NCI-H524 (cell line): Measurements from ENCODE around the gene ENGASE.

Source experiments
- DNase-seq, 2 experiments: peaks; one replicate each; lab custom pipeline; 2025; lab: John Stamatoyannopoulos, UW

The ENGASE gene

DNA sequence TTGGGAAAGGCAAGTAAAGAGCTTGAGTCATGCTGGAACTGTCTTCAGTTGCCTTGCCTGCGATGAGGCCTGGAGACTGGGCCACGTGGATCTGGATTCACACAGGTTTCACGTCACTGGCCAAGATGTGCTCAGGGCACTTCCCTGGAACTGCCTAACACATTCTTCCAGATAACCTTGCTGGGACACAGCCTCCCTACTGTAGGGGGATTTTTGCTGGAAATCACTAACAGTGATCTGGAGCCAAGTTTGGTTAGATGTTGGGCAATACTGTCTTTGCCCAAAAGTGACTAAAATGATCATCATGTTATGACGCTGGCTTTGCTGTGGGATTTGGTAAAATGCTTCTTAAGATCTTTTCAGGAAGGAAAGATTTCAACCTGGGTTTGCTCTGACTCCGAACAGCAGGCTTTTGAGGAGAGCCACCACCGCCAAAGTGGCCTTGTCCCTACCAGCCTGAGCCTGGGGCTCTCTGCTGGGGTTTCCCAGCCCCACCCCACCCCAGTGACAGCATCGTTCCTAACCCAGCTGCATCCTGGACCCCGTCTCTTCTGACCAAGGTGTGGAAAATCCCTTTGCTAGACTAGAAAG is 36.0 kb upstream of the ENGASE start:
- no peak for DNase-seq

DNA sequence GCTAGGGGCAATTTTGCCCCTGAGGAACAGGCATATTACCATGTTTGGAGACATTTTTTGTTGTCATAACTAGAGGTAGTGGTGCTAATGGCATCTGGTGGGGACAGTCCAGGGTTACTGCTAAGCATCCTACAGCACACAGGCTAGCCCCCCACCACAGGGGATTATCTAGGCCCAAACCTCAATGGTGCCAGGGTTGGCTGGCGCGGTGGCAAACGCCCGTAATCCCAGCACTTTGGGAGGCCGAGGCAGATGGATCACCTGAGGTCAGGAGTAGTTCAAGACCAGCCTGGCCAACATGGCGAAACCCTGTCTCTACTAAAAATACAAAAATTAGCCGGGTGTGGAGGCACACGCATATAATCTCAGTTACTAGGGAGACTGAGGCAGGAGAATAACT is 35.5 kb upstream of the ENGASE start:
- DNase-seq: no peak

DNA sequence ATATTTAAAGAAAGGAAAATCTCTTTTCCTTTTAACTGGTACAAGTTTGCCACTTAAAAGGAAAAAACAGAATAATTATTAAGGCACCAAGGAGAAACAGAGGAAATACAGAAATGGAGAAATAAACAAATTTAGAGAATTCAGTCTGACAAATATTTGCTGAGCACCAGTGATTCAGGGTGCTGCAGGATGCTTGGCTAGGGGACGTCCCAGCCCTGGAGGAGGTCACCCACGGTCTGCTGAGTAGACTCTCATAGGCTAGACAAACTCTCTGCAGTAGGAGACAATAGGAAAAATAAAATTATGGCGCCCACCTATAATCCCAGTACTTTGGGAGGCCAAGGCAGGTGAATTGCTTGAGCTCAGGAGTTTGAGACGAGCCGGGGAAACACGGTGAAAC is 34.7 kb upstream of the ENGASE start:
- no peak for DNase-seq

DNA sequence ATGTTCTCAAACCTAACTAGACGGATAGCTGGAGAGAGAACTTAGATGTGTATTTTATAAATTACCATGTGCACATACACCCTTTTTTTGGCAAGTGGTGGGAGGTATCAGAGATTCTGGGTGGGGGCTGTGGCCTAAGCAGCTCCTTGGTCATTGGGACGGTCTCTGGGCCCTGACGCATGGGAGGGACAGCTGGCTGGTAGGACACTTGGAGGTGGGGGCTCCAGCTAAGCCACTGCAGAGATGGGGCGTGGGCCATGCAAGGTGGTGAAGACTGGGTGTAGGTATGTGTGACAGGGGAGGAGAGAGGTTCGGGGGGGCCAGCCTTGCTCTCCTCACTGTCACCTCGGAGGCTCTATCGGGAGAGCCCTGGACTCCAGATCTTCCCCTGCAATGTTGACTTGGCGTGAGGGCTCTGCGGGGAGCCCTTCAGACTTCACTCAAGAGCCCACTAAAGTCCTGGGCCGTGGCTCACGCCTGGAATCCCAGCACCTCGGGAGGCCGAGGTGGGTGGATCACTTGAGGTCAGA is 33.5 kb upstream of the ENGASE start:
- no peak for DNase-seq

DNA sequence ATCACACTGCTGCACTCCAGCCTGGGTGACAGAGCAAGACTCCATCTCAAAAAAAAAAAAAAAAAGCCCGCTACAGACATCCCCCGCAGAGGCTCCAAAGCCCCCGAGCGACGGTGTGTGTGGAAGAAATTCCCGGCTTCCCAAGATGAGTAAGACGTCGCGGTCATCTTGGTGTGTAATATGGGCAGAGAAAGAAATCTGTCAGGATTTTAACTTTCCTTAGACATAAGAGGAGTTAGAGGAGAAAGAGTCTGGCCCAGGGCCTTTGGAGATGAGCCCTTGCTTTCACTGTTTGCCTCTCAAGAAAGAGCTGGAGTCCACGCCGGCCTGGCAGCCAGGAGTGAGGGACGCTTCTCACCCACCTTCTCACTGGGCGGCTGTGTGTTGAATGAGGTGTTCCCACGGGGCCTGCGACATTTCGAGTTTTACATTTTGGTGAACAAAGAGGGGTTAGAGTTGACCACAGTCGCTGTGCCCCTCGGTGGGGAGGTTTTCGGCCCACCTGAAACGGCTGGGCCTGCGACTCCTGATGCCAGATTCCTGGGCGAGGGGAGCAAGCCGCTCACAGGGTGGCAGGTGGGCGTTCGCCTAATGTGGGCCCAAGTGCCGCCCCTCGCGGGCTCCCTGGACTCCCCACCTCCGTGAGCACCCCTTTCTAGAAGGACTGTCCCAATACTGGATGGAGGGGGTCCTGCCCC is 32.8 kb upstream of the ENGASE start:
- no peak for DNase-seq

DNA sequence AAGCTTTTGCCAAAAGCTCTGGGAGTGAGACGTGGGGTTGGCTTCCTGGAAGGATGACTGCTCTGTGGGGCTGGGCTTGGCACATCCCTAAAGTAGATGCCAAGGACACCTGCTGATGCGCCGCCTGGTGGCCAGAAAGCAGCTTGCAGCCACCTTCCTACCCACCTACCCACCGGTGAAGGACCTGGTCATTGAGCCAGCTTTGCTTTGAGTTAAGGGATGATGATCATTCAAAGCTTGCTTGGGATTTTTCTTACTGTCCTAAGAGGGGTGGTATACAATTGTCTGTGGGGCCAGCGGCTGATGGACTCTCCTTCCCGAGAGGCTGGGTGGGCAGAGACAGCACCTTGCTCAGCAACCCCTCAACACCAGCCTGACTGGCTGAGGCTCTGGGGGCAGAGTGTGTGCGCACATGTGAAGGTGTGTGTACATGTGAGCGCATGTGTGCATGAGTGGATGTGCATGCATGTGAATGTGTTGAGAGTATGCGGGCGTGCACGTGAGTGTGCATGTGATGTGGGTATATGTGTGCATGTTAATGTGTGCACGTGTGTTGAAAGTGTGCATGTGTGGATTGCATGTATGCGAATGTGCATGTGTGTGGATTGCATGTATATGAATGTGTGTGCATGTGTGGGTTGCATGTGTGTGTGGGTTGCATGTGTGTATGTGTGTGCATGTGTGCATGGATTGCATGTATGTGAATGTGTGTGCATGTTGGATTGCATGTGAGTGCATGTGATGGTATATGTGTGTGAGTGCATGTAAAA is 32.0 kb upstream of the ENGASE start:
- DNase-seq: peak; percentile 58 to 84

DNA sequence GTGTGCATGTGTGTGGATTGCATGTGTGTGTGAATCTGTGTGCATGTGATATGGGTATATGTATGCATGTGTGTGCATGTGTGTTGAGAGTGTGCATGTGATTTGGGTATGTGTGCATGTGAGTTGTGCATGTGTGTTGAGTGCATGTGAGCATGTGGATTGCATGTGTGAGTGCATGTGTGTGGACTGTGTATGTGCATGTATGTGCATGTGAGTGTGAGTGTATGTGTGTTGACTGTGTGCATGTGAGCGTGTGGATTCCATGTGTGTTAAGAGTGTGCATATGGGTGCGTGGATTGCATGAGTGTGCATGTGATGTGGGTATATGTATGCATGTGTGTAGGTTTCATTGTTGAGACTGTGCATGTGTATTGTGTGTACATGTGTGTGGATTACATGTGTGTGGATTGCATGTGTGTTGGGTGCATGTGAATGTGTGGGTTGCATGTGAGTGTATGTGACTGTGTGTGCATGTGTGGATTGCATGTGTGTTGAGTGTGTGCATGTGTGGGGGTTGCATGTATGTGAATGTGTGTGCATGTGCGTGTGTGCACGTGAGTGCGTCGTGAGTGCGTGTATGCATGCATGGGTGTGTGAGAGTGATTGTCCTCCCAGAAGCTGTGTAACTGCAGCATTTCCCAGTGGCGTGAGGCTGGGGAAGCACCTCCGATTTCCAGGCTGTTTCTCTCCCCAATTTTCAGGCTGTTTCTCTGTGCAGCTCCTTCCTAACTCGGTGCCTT is 31.3 kb upstream of the ENGASE start:
- no peak for DNase-seq

DNA sequence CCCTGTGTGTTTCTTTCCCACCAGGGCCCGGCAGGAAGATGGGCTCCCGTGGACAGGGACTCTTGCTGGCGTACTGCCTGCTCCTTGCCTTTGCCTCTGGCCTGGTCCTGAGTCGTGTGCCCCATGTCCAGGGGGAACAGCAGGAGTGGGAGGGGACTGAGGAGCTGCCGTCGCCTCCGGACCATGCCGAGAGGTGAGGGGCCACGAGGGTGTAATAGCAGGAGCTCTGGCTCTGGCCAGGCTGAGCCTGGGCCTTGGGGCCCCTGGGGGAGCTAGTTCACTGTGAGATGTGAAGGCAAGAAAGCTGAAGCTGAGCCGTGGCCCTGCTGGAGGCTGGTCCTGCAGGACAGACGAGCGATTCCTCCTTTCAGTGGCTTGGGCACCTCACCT is 30.7 kb upstream of the ENGASE start:
- DNase-seq: no peak

DNA sequence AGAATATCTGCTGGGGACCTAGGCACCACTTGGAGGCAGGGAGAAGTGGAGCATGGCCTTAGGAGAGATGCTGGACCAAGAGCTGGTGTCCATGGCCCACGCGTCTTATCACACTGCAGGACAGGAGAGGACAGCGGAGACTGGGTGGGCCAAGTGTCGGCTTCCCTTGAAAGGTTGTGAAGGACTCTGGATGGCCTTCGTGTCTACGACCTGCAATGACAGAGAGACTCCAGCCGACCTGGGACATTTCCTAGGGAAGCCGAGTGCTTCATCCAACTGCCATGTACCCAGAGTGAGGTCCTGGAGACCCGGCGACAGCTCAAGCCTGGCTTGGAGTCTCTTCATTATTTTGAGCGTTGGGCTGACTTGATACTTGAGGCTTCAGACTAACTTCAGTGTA is 30.2 kb upstream of the ENGASE start:
- no peak for DNase-seq

DNA sequence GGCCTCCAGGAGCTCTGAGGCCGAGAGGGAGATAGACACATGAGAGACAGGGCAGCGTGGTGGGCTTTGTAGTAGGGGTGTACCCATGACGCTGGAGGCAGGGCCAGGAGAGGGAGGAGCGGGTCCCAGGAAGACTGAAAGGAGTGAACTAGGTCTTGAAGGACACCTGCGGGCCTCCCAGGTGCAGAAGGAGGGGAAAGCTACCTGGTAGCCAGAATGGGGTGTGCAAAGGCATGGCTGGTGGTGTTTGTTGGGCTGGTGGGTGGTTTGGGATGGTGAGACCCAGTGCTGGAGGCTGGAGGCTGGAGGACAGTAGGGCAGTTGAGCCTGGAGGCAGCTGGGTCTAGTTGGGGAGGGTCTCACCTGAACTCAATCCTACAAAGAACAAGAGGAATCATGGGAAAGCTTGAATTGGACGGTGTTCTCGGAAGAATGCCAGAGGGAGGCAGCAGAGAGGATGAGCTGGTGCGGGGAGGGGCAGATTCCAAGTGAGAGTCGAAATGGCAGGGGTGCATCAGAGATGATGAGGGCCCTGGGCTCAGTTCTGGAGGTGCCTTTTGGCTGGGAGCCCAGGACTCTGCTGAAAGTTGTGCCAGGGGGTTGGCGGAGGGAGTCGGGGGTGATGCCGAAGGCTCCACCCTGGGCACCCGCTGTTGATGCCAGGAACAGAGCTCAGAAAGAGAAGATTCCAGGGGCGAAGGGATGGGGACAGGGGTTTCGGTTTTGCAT is 29.5 kb upstream of the ENGASE start:
- no peak for DNase-seq

DNA sequence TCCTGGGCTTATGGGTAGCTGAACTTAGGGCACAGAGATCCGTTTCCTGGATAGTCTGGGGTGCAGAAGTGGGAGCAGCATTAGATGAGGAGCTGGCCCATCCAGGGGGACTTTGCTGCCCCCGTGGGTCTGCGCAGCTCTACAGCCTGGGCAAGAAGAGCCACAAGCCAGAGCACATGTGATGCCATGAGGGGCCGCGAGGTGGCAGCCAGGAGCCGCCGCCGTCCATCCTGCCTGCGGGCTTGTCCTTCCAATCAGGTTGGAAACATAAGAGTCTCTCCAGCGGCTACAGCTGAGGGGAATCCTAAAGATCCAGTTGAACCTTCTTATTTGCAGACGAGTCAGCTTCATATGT is 28.8 kb upstream of the ENGASE start:
- peak; percentile 81 to 91 for DNase-seq

DNA sequence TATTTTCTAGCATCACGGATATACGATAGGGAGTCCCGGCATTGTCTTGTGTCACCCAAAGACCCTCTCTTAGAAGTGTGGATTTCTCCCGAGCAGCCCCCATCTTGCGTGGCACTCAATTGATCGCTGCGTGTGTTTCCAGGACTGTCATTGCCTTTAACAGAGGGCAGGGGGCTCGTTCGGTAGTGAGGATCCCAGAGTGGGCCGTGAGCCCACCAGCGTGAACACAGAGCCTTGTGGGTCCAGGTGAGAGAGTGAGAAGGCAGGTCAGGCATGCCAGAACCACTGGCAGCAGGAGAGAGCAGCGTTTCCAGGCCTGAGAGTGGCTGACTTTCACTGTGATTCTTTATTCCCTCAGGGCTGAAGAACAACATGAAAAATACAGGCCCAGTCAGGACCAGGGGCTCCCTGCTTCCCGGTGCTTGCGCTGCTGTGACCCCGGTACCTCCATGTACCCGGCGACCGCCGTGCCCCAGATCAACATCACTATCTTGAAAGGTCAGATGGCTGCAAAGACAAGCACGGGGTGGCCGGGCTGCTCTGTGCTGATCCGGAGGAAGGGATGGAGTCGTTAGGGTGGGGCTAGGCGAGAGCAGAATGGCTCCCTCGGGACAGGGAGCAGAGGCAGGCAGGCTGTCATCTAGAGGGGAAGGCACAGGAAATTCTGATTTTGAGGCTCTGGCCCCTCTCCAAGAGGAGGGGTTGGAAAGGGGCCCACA is 28.3 kb upstream of the ENGASE start:
- peak; percentile 82 to 89 for DNase-seq

DNA sequence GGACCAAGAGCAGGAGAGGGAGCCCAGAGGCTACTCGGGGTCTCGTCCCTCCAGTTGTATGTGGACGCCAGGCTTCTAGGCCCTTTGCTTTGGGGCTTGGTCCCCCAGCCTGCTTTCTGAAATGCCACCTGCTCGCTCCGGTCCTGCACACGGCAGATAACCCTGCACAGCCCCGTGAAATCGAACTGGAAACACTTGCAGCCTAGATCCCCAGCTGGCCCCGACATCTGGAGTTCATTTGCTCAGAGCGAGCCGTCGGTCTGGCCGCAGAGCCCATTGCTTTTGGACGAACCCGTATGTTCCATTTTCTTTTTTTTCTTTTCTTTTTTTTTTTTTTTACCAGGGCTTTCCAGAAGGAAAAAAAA is 27.7 kb upstream of the ENGASE start:
- peak; percentile 91 to 97 for DNase-seq

DNA sequence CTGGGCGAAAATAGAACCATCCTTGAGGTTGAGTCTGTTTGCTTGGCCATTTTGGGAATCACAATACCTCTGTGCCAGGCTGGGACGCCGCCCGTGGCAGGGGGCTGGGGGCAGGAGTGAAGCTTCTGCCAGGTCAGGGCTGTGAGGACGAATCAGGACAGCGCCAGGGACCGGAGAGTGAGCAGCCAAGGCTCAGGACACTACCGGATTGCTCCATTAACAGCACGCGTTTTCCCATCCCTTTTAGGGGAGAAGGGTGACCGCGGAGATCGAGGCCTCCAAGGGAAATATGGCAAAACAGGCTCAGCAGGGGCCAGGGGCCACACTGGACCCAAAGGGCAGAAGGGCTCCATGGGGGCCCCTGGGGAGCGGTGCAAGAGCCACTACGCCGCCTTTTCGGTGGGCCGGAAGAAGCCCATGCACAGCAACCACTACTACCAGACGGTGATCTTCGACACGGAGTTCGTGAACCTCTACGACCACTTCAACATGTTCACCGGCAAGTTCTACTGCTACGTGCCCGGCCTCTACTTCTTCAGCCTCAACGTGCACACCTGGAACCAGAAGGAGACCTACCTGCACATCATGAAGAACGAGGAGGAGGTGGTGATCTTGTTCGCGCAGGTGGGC is 27.2 kb upstream of the ENGASE start:
- no peak for DNase-seq

DNA sequence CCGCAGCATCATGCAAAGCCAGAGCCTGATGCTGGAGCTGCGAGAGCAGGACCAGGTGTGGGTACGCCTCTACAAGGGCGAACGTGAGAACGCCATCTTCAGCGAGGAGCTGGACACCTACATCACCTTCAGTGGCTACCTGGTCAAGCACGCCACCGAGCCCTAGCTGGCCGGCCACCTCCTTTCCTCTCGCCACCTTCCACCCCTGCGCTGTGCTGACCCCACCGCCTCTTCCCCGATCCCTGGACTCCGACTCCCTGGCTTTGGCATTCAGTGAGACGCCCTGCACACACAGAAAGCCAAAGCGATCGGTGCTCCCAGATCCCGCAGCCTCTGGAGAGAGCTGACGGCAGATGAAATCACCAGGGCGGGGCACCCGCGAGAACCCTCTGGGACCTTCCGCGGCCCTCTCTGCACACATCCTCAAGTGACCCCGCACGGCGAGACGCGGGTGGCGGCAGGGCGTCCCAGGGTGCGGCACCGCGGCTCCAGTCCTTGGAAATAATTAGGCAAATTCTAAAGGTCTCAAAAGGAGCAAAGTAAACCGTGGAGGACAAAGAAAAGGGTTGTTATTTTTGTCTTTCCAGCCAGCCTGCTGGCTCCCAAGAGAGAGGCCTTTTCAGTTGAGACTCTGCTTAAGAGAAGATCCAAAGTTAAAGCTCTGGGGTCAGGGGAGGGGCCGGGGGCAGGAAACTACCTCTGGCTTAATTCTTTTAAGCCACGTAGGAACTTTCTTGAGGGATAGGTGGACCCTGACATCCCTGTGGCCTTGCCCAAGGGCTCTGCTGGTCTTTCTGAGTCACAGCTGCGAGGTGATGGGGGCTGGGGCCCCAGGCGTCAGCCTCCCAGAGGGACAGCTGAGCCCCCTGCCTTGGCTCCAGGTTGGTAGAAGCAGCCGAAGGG is 26.4 kb upstream of the ENGASE start:
- no peak for DNase-seq

DNA sequence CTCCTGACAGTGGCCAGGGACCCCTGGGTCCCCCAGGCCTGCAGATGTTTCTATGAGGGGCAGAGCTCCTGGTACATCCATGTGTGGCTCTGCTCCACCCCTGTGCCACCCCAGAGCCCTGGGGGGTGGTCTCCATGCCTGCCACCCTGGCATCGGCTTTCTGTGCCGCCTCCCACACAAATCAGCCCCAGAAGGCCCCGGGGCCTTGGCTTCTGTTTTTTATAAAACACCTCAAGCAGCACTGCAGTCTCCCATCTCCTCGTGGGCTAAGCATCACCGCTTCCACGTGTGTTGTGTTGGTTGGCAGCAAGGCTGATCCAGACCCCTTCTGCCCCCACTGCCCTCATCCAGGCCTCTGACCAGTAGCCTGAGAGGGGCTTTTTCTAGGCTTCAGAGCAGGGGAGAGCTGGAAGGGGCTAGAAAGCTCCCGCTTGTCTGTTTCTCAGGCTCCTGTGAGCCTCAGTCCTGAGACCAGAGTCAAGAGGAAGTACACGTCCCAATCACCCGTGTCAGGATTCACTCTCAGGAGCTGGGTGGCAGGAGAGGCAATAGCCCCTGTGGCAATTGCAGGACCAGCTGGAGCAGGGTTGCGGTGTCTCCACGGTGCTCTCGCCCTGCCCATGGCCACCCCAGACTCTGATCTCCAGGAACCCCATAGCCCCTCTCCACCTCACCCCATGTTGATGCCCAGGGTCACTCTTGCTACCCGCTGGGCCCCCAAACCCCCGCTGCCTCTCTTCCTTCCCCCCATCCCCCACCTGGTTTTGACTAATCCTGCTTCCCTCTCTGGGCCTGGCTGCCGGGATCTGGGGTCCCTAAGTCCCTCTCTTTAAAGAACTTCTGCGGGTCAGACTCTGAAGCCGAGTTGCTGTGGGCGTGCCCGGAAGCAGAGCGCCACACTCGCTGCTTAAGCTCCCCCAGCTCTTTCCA is 25.5 kb upstream of the ENGASE start:
- no peak for DNase-seq

DNA sequence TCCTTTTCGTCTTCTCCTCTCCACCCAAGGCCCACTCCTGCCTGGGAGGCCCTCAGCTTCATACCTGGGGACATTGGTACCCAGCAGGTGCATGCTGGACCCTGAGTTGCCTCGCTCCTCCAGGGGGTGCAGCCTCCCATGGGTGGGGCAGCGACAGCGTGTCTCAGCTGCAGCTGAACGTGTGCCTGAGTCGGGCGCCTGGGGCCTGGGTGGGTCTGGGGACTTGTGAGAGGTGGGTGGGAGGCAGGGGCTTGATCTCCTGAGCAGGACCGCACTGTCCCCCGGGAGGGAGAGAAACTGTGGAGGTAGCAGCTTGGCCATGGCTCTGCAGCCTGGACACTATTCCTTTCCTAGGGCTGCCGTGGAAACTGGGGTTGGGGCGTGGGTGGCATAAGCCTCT is 24.8 kb upstream of the ENGASE start:
- DNase-seq: no peak

DNA sequence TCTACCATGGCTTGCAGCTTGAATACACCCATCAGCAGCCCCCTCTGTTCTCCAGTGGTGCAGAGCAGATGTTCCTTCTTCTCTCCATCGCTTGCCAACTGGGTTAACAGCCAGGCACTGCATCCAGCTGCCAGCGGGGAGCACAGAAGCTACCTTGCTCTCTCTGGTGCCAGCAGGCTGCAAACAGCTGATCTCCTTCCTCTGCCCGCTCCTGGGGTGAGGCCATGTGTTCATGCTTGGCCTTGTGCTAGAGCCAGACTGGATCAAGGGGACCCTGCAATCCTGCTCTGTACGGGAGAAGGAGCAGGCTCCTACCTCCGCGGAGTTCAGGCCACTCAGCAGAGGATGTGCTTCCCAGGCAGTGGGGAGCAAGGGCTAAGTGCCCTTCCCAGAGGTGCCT is 24.1 kb upstream of the ENGASE start:
- peak in 1 of 2 experiments; percentile 68 for DNase-seq

DNA sequence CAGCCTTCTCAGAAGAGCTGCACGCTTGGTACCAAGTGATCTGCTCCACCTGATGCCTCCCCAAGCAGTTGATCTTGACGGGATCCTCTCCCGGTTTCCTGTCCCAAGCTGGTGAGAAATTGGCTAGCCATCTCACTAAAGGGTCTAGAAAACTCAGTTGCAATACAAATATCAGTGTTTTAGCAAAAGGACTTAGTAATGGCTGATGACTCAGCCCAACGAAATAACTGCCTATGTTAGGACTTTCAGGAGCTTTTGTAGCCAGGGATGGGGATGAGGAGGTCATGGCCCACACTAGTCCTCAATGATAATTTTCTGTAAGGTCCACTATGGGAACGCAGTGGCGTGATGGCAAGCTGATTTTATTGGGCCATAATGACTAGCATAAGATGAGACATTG is 23.3 kb upstream of the ENGASE start:
- DNase-seq: no peak
